Type B pancreatic cell (in vitro differentiated cells): ENCODE measurements around the gene BCL11A. TPM values are rescaled to one million over a fixed set of nuclear protein-coding genes. Genes with fewer than 3 reads are reported as not detected.

Experiments
- DNase-seq: peaks from one replicate; pipeline ENCODE4 v3.0.0; 2021; ENCODE audit warnings: mixed read lengths; ENCODE audit not compliant: unreplicated experiment; ENCODE audit errors: extremely low spot score
- H3K27ac Mint-ChIP-seq: 2 replicates; pipeline ENCODE4 v1.8.0; 2021; ENCODE audit warnings: mild to moderate bottlenecking, mixed read lengths
- H3K27me3 Mint-ChIP-seq: 2 replicates; pipeline ENCODE4 v1.8.0; 2021; ENCODE audit warnings: mixed read lengths
- H3K36me3 Mint-ChIP-seq: 2 replicates; pipeline ENCODE4 v1.8.0; 2021; ENCODE audit warnings: mixed read lengths
- H3K4me1 Mint-ChIP-seq: one replicate; pipeline ENCODE4 v1.8.0; 2021; ENCODE audit warnings: mixed read lengths; ENCODE audit not compliant: unreplicated experiment
- H3K4me3 Mint-ChIP-seq: 2 replicates; pipeline ENCODE4 v1.8.0; 2021; ENCODE audit warnings: mild to moderate bottlenecking, mixed read lengths
- H3K9me3 Mint-ChIP-seq: 2 replicates; pipeline ENCODE4 v1.8.0; 2021; ENCODE audit warnings: mixed read lengths
- CTCF ChIP-seq: fragments of 200-600 bp; sonication (generic); conservative IDR thresholded peaks from 2 replicates; pipeline ENCODE4 v1.5.0; 2021; ENCODE audit warnings: antibody characterized with exemption, mild to moderate bottlenecking
- total RNA-seq: library from RNA; stranded (reverse); gene quantifications from 2 replicates; pipeline ENCODE4 v1.2.1, GENCODE V29; 2021; ENCODE audit warnings: low replicate concordance

Gene BCL11A
- total RNA-seq, 1 donor from 2014 or later = 53.1 TPM

- H3K27me3 Mint-ChIP-seq = peaks cover 45% of the 10 kb centered on the region
- H3K9me3 Mint-ChIP-seq = no peaks in the 10 kb centered on the region
- no peaks in the 10 kb centered on the region for H3K36me3 Mint-ChIP-seq
- no peak overlapping the region for H3K27ac Mint-ChIP-seq
- peaks cover 4% of the 10 kb centered on the region for H3K4me1 Mint-ChIP-seq
- TF ChIP-seq CTCF = no peak
- H3K4me3 Mint-ChIP-seq = no peak overlapping the region
- no peak for DNase-seq
These were observed 14.7 kb upstream of the BCL11A start for GRCh38 chr2:60567919-60568768.

- peaks cover 46% of the 10 kb centered on the region for H3K27me3 Mint-ChIP-seq
- H3K9me3 Mint-ChIP-seq = no peaks in the 10 kb centered on the region
- H3K4me1 Mint-ChIP-seq = peaks cover 4% of the 10 kb centered on the region
These were observed 13.6 kb upstream of the BCL11A start for GRCh38 chr2:60567096-60567495.

GRCh38 chr2:60565472-60565871 is 12.0 kb upstream of the BCL11A start:
- Mint-ChIP-seq H3K27me3 (peaks cover 48% of the 10 kb centered on the region), H3K27ac (no peak overlapping the region), H3K9me3 (no peaks in the 10 kb centered on the region), H3K4me3 (no peak overlapping the region), H3K4me1 (peaks cover 4% of the 10 kb centered on the region), H3K36me3 (no peaks in the 10 kb centered on the region)
- TF ChIP-seq CTCF = peak; percentile 59
- no peak for DNase-seq

More at GRCh38 chr2:60567096-60567495, 13.6 kb upstream of the BCL11A start:
- DNase-seq = no peak
- no peak for TF ChIP-seq CTCF
- Mint-ChIP-seq H3K36me3 (no peaks in the 10 kb centered on the region), H3K4me3 (peak overlapping the region; percentile 19), H3K27ac (no peak overlapping the region)

GRCh38 chr2:60560734-60561644 is 7.5 kb upstream of the BCL11A start:
- H3K9me3 Mint-ChIP-seq = no peaks in the 10 kb centered on the region
- H3K27ac Mint-ChIP-seq = no peak overlapping the region
- H3K4me3 Mint-ChIP-seq = no peak overlapping the region
- H3K36me3 Mint-ChIP-seq = no peaks in the 10 kb centered on the region
- peaks cover 8% of the 10 kb centered on the region for H3K4me1 Mint-ChIP-seq
- peaks cover 76% of the 10 kb centered on the region for H3K27me3 Mint-ChIP-seq
- no peak for DNase-seq
- TF ChIP-seq CTCF = peak; percentile 71

GRCh38 chr2:60559880-60560279 is 6.4 kb upstream of the BCL11A start:
- Mint-ChIP-seq H3K4me3 (no peak overlapping the region), H3K27me3 (peaks cover 76% of the 10 kb centered on the region), H3K4me1 (peaks cover 13% of the 10 kb centered on the region), H3K9me3 (no peaks in the 10 kb centered on the region), H3K36me3 (no peaks in the 10 kb centered on the region), H3K27ac (no peak overlapping the region)
- DNase-seq = no peak
- TF ChIP-seq CTCF = no peak
